DND-41 (cell line): ENCODE measurements around the gene HAPLN3.

Source experiments
- CTCF ChIP-seq: IDR thresholded peaks from 2 replicates; pipeline ENCODE4 v1.5.1; 2012; ENCODE audit warnings: borderline replicate concordance, low read length, moderate library complexity, mild to moderate bottlenecking; ENCODE audit not compliant: poor library complexity, severe bottlenecking; ENCODE audit errors: extremely low read depth
- EZH2 ChIP-seq: IDR thresholded peaks from 3 replicates; pipeline ENCODE4 v1.6.1; 2012; ENCODE audit warnings: borderline replicate concordance, low read depth, mild to moderate bottlenecking, moderate library complexity, low read length, inconsistent platforms; ENCODE audit not compliant: severe bottlenecking

GRCh38 chr15:88871313-88871712 lies 24.0 kb downstream of the HAPLN3 start:
- TF ChIP-seq CTCF (no peak), EZH2 (no peak)
